Osteocyte (in vitro differentiated cells): ENCODE measurements around the gene AMBRA1. TPM values are rescaled to one million over a fixed set of nuclear protein-coding genes. Genes with fewer than 3 reads are reported as not detected.

Experiments used
- DNase-seq: peaks from one replicate; pipeline ENCODE4 v3.0.0; 2021; ENCODE audit warnings: mixed read lengths; ENCODE audit not compliant: unreplicated experiment; ENCODE audit errors: extremely low spot score
- H3K27ac Mint-ChIP-seq: one replicate; pipeline ENCODE4 v1.8.0; 2021; ENCODE audit warnings: mild to moderate bottlenecking, mixed read lengths; ENCODE audit not compliant: unreplicated experiment
- H3K27me3 Mint-ChIP-seq: one replicate; pipeline ENCODE4 v1.8.0; 2021; ENCODE audit warnings: mixed read lengths; ENCODE audit not compliant: unreplicated experiment
- H3K36me3 Mint-ChIP-seq: one replicate; pipeline ENCODE4 v1.8.0; 2021; ENCODE audit warnings: mixed read lengths; ENCODE audit not compliant: unreplicated experiment
- H3K4me1 Mint-ChIP-seq: one replicate; pipeline ENCODE4 v1.8.0; 2021; ENCODE audit warnings: mixed read lengths; ENCODE audit not compliant: unreplicated experiment
- H3K4me3 Mint-ChIP-seq: one replicate; pipeline ENCODE4 v1.8.0; 2021; ENCODE audit warnings: mild to moderate bottlenecking, moderate library complexity, mixed read lengths; ENCODE audit not compliant: unreplicated experiment
- H3K9me3 Mint-ChIP-seq: one replicate; pipeline ENCODE4 v1.8.0; 2021; ENCODE audit warnings: mixed read lengths; ENCODE audit not compliant: unreplicated experiment
- total RNA-seq: library from RNA; stranded (reverse); gene quantifications from 2 replicates; pipeline ENCODE4 v1.2.1, GENCODE V29; 2021
- TF ChIP-seq, protein P1 (sequence below): fragments of 200-600 bp; sonication (generic); IDR thresholded peaks from 2 replicates; pipeline ENCODE4 v1.5.0; 2021; ENCODE audit warnings: antibody characterized with exemption, mild to moderate bottlenecking, moderate library complexity

Gene AMBRA1
- total RNA-seq, 1 donor from 2014 or later = 32.1 TPM

DNA sequence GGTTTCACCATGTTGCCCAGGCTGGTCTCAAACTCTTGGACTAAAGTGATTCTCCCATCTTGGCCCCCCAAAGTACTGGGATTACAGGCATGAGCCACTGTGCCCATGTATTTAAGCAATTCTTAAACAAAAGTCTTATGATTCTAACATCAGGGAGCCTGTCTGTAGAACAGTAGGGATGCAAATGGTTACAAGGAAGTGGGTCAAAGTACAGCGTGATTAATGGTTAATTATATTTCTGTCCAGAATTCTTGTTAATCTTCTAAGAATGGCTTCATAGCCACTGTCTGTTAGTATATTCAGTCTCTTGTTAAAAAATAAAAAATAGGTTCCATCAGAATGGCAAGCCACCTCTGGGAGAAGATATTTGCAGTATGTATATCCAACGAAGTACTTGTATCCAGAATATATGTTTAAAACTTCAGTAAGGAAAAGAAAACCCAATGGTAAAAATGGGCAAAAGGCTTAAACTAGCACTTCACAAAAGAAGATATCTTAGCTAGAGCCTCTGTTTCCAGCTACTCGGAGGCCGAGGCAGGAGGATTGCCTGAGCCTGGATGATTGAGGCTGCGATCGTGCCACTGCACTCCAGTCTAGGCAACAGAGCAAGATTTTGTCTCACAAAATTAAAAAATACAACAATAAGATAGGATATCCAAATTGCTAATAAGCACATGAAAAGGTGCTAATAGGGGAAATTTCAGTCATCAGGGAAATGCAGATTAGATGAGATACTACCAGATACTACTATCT, 46.4 kb upstream of the AMBRA1 start:
- peaks cover 25% of the 10 kb centered on the region for H3K36me3 Mint-ChIP-seq
- DNase-seq = no peak
- H3K4me3 Mint-ChIP-seq = no peak overlapping the region
- H3K27ac Mint-ChIP-seq = no peak overlapping the region
- H3K4me1 Mint-ChIP-seq = no peaks in the 10 kb centered on the region
- H3K9me3 Mint-ChIP-seq = no peaks in the 10 kb centered on the region
- H3K27me3 Mint-ChIP-seq = no peaks in the 10 kb centered on the region
- TF ChIP-seq, protein P1, sequence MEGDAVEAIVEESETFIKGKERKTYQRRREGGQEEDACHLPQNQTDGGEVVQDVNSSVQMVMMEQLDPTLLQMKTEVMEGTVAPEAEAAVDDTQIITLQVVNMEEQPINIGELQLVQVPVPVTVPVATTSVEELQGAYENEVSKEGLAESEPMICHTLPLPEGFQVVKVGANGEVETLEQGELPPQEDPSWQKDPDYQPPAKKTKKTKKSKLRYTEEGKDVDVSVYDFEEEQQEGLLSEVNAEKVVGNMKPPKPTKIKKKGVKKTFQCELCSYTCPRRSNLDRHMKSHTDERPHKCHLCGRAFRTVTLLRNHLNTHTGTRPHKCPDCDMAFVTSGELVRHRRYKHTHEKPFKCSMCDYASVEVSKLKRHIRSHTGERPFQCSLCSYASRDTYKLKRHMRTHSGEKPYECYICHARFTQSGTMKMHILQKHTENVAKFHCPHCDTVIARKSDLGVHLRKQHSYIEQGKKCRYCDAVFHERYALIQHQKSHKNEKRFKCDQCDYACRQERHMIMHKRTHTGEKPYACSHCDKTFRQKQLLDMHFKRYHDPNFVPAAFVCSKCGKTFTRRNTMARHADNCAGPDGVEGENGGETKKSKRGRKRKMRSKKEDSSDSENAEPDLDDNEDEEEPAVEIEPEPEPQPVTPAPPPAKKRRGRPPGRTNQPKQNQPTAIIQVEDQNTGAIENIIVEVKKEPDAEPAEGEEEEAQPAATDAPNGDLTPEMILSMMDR = no peak

DNA sequence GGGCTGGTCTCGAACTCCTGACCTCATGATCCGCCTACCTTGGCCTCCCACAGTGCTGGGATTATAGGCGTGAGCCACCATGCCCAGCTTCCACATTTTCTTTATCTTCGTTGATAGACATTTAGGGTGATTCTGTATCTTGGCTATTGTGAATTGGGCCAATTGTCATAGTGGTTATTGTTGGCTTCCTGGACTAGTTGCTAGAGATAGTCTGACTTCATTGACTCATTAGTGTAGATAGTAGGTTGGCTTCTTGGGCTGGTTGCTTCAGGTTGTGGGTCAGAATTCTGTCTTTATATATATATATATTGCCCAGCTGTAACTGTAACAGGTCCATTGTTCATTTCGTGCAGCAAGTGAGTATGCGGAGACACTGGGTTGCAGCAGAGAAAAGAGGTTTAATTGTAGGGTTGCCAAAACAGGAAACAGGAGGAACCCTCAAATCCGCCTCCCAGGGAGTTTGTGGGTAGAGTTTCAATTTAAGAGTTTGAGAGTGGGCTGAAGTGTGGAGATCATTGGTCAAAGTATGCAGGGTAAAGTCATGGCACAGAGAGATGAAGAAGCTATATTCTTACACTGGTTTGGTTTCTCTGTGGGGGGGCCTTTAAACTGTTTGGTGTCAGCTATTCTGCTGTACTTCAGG, 45.5 kb upstream of the AMBRA1 start:
- H3K4me3 Mint-ChIP-seq = no peak overlapping the region
- H3K36me3 Mint-ChIP-seq = peaks cover 25% of the 10 kb centered on the region
- H3K9me3 Mint-ChIP-seq = no peaks in the 10 kb centered on the region
- H3K4me1 Mint-ChIP-seq = no peaks in the 10 kb centered on the region
- no peak for DNase-seq
- TF ChIP-seq, protein P1 = no peak
- no peak overlapping the region for H3K27ac Mint-ChIP-seq
- H3K27me3 Mint-ChIP-seq = no peaks in the 10 kb centered on the region

DNA sequence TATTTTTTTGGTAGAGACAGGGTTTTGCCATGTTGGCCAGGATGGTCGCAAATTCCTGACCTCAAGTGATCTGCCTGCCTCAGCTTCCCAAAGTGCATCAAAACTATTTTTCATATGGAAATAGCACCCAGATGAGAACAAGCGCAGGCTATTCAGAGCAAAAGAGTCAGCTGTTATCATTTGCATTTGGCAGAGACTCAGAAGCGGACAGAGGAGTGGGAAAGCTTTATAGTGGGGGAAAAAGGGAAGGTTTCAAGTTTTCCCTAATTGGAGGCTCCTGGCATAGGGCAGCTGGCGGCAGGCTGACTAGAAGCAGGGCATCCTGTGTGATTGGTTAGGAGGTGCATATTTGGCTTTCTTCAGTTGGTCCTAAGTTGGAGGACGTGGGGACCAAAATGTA, 43.7 kb upstream of the AMBRA1 start:
- H3K36me3 Mint-ChIP-seq = peaks cover 20% of the 10 kb centered on the region
- no peaks in the 10 kb centered on the region for H3K4me1 Mint-ChIP-seq
- no peak overlapping the region for H3K4me3 Mint-ChIP-seq
- H3K9me3 Mint-ChIP-seq = no peaks in the 10 kb centered on the region
- TF ChIP-seq, protein P1 = no peak
- H3K27ac Mint-ChIP-seq = no peak overlapping the region
- H3K27me3 Mint-ChIP-seq = no peaks in the 10 kb centered on the region
- DNase-seq = no peak

DNA sequence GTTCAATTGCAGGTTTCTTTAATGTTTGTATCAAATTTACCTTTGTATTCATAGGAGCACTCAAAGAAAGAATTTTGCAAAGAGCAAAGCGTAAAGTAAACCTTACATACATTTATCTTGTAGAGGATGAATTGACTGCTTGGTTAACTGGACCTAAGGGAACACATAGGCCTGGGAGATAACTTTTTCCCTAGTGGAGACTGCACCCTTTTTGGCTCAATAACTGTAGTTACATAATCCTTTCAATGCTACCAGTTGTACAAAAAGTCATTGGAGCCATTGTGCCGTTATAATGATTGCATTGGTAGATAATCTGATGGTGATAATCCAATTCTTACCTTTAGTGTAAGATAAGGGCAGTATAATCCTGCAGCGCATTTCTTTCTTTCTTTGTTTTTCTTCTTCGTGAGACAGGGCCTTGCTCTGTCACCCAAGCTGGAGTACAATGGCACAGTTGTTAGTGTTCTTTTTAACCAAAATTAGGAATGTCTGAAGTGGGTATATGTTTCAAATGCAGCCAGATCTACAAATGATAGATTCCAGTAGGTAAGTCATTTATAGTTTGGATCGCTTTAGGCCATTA, 41.8 kb upstream of the AMBRA1 start:
- Mint-ChIP-seq H3K4me3 (no peak overlapping the region), H3K27ac (no peak overlapping the region)

More for the DNA sequence above, 41.8 kb upstream of the AMBRA1 start:
- peaks cover 27% of the 10 kb centered on the region for H3K36me3 Mint-ChIP-seq
- H3K27me3 Mint-ChIP-seq = no peaks in the 10 kb centered on the region
- TF ChIP-seq, protein P1 = no peak
- no peaks in the 10 kb centered on the region for H3K9me3 Mint-ChIP-seq
- DNase-seq = no peak
- H3K4me1 Mint-ChIP-seq = no peaks in the 10 kb centered on the region
